B cell (primary cell): ENCODE results near the gene KPNA6.

ENCODE experiments used
- EZH2 ChIP-seq: IDR thresholded peaks from 2 replicates; pipeline ENCODE4 v1.6.1; 2012; ENCODE audit warnings: borderline replicate concordance, low read depth, mild to moderate bottlenecking, moderate library complexity, low read length; ENCODE audit not compliant: insufficient read depth, poor library complexity, severe bottlenecking
- TF ChIP-seq, protein P1 (sequence below): fragments of 200-600 bp; IDR thresholded peaks from one replicate; pipeline ENCODE4 v1.8.0; 2022; ENCODE audit warnings: antibody characterized with exemption, mild to moderate bottlenecking

- TF ChIP-seq, protein P1, sequence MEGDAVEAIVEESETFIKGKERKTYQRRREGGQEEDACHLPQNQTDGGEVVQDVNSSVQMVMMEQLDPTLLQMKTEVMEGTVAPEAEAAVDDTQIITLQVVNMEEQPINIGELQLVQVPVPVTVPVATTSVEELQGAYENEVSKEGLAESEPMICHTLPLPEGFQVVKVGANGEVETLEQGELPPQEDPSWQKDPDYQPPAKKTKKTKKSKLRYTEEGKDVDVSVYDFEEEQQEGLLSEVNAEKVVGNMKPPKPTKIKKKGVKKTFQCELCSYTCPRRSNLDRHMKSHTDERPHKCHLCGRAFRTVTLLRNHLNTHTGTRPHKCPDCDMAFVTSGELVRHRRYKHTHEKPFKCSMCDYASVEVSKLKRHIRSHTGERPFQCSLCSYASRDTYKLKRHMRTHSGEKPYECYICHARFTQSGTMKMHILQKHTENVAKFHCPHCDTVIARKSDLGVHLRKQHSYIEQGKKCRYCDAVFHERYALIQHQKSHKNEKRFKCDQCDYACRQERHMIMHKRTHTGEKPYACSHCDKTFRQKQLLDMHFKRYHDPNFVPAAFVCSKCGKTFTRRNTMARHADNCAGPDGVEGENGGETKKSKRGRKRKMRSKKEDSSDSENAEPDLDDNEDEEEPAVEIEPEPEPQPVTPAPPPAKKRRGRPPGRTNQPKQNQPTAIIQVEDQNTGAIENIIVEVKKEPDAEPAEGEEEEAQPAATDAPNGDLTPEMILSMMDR: no peak
- no peak for TF ChIP-seq EZH2
These were observed 35.1 kb upstream of the KPNA6 start, which contains the start of gene TMEM39B for GRCh38 chr1:32072622-32073298.
